PC-3 (cell line): Measurements from ENCODE around the gene TMEM51. TPM values are rescaled to one million over a fixed set of nuclear protein-coding genes. Genes with fewer than 3 reads are reported as not detected.
A peak's percentile ranks its signal among the peaks of the same experiment; 100 is the strongest.

Source experiments
- ATAC-seq: fragments of 200-7000 bp; cut with Tn5 transposase; 2 replicates; pipeline ENCODE4 v1.9.1; 2020; ENCODE audit warnings: mild to moderate bottlenecking, moderate library complexity
- BruUV-seq: library from RNA; stranded (reverse); fragments of 400-500 nt; replicated peaks from 2 replicates; lab custom pipeline; 2021; lab: Mats Ljungman, UMichigan
- CTCF ChIA-PET: fragments of 300-600 bp; sonication (Branson Sonifier 250); formaldehyde crosslinking; loops from one replicate; lab custom pipeline; 2022; ENCODE audit warnings: antibody characterized with exemption; lab: Charles Lee
- POLR2A ChIA-PET: fragments of 300-600 bp; sonication (Branson Sonifier 250); formaldehyde crosslinking; loops from one replicate; lab custom pipeline; 2022; ENCODE audit warnings: antibody characterized with exemption; ENCODE audit not compliant: unreplicated experiment; lab: Charles Lee
- DNase-seq: peaks from one replicate; pipeline ENCODE4 v3.0.0-alpha.2; 2015
- H2AFZ ChIP-seq: fragments of 300-600 bp; sonication (generic); 2 replicates; pipeline ENCODE4 v1.6.0; 2016; ENCODE audit warnings: antibody characterized with exemption, low read length
- H3F3A ChIP-seq: fragments of 300-600 bp; sonication (generic); one replicate; pipeline ENCODE4 v1.6.0; 2017; ENCODE audit warnings: antibody characterized with exemption, low read length, control low read depth, mild to moderate bottlenecking; ENCODE audit not compliant: unreplicated experiment
- H3K27ac ChIP-seq: fragments of 300-600 bp; sonication (generic); 2 replicates; pipeline ENCODE4 v1.5.1; 2016; ENCODE audit warnings: mild to moderate bottlenecking, low read length
- H3K27me3 ChIP-seq: fragments of 300-600 bp; sonication (generic); 2 replicates; pipeline ENCODE4 v1.6.1; 2016; ENCODE audit warnings: low read length, mixed read lengths
- H3K36me3 ChIP-seq: fragments of 300-600 bp; sonication (generic); 2 replicates; pipeline ENCODE4 v1.6.1; 2016; ENCODE audit warnings: low read depth, mixed run types, low read length, mixed read lengths
- H3K4me1 ChIP-seq: fragments of 300-600 bp; sonication (generic); 2 replicates; pipeline ENCODE4 v1.5.1; 2016; ENCODE audit warnings: low read length; ENCODE audit not compliant: insufficient read depth
- H3K4me2 ChIP-seq: fragments of 300-600 bp; sonication (generic); 2 replicates; pipeline ENCODE4 v1.6.0; 2016; ENCODE audit warnings: low read length
- H3K4me3 ChIP-seq: fragments of 300-600 bp; sonication (generic); 2 replicates; pipeline ENCODE4 v1.5.1; 2016; ENCODE audit warnings: mild to moderate bottlenecking, low read length, mixed read lengths
- H3K79me2 ChIP-seq: fragments of 300-600 bp; sonication (generic); 2 replicates; pipeline ENCODE4 v1.6.1; 2017; ENCODE audit warnings: low read length, mixed read lengths
- H3K9ac ChIP-seq: fragments of 300-600 bp; sonication (generic); 2 replicates; pipeline ENCODE4 v1.6.0; 2016; ENCODE audit warnings: mild to moderate bottlenecking, low read length
- H3K9me2 ChIP-seq: fragments of 300-600 bp; sonication (generic); replicated peaks from 2 replicates; pipeline ENCODE4 v1.6.1; 2016; ENCODE audit warnings: mixed run types, low read length, mixed read lengths
- H3K9me3 ChIP-seq: fragments of 300-600 bp; sonication (generic); 2 replicates; pipeline ENCODE4 v1.6.1; 2016; ENCODE audit warnings: low read length, mixed read lengths
- H4K20me1 ChIP-seq: fragments of 300-600 bp; sonication (generic); 2 replicates; pipeline ENCODE4 v1.6.1; 2016; ENCODE audit warnings: low read length, mixed read lengths
- EZH2 ChIP-seq: fragments of 300-600 bp; sonication (generic); IDR thresholded peaks from one replicate; pipeline ENCODE4 v1.6.1; 2017; ENCODE audit warnings: antibody characterized with exemption, mild to moderate bottlenecking, low read length; ENCODE audit not compliant: unreplicated experiment
- EZH2phosphoT487 ChIP-seq: fragments of 300-600 bp; sonication (generic); IDR thresholded peaks from 2 replicates; pipeline ENCODE4 v1.6.1; 2018; ENCODE audit warnings: mild to moderate bottlenecking, antibody characterized with exemption, low read length, borderline replicate concordance
- intact Hi-C: fragments of 100-400 bp; cut with micrococcal nuclease; formaldehyde crosslinking; loops from 2 replicates; pipeline ENCODE4 v1.9.0; 2023
- total RNA-seq: library from RNA; depleted of rRNA; stranded (reverse); fragments of >200 nt; gene quantifications from 2 replicates; pipeline ENCODE4 v1.2.3, GENCODE V29; 2014
- TF ChIP-seq, protein P1 (sequence below): fragments of 300-600 bp; sonication (generic); conservative IDR thresholded peaks from 2 replicates; pipeline ENCODE4 v1.5.1; 2017; ENCODE audit warnings: antibody characterized with exemption, low read depth, mild to moderate bottlenecking, low read length

Gene TMEM51
- total RNA-seq, 1 experiment from 2014 or later = 20.8 TPM

GRCh38 chr1:15159166-15159555, 5.6 kb downstream of the TMEM51 start:
- H3K4me2 ChIP-seq = peak overlapping the region; percentile 58
- H3K9me2 ChIP-seq = no peaks in the 10 kb centered on the region
- no TSS peak for BruUV-seq
- H4K20me1 ChIP-seq = 0 out of 2 replicates have a peak, but pooled peaks cover 6% of the 10 kb centered on the region
- TF ChIP-seq EZH2 = no peak
- TF ChIP-seq, protein P1, sequence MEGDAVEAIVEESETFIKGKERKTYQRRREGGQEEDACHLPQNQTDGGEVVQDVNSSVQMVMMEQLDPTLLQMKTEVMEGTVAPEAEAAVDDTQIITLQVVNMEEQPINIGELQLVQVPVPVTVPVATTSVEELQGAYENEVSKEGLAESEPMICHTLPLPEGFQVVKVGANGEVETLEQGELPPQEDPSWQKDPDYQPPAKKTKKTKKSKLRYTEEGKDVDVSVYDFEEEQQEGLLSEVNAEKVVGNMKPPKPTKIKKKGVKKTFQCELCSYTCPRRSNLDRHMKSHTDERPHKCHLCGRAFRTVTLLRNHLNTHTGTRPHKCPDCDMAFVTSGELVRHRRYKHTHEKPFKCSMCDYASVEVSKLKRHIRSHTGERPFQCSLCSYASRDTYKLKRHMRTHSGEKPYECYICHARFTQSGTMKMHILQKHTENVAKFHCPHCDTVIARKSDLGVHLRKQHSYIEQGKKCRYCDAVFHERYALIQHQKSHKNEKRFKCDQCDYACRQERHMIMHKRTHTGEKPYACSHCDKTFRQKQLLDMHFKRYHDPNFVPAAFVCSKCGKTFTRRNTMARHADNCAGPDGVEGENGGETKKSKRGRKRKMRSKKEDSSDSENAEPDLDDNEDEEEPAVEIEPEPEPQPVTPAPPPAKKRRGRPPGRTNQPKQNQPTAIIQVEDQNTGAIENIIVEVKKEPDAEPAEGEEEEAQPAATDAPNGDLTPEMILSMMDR = no peak
- no peak for TF ChIP-seq EZH2phosphoT487
- H3K9me3 ChIP-seq = no peaks in the 10 kb centered on the region
- H3F3A ChIP-seq = no peaks in the 10 kb centered on the region
- no peaks in the 10 kb centered on the region for H3K36me3 ChIP-seq
- H3K27me3 ChIP-seq = no peaks in the 10 kb centered on the region
- no peak overlapping the region for H3K4me3 ChIP-seq
- no peak overlapping the region for H2AFZ ChIP-seq
- CTCF ChIA-PET = no interaction called here
- peaks cover 97% of the 10 kb centered on the region for H3K79me2 ChIP-seq
- intact Hi-C loops = no loop called here
- peaks cover 16% of the 10 kb centered on the region for H3K4me1 ChIP-seq
- ATAC-seq (no peak), DNase-seq (no peak)
- H3K9ac ChIP-seq = no peak overlapping the region
- POLR2A ChIA-PET = no interaction called here
- H3K27ac ChIP-seq = peak overlapping the region; percentile 60

DNA sequence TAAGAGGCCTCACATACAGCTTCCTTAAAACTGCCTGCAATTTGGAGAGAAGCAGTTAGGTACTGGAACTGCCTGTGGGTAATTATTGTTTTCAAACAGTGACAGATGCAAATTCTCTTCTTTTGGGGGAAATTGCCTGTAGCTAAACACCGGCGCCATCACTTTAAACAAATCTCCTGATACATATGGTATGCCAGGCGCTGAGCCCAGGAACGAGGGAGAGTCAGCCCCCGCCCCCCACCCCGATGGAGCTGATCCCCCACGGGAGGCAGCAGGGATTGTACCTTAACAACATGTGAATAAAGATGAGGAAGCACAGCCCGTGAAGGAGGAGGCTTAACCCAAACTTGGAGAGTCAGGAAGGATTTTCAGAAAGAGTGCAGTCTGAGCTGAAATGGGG, 7.1 kb downstream of the TMEM51 start:
- no peaks in the 10 kb centered on the region for H3K9me2 ChIP-seq
- no peak overlapping the region for H2AFZ ChIP-seq
- H4K20me1 ChIP-seq = 0 out of 2 replicates have a peak, but pooled peaks cover 6% of the 10 kb centered on the region
- no peak for TF ChIP-seq EZH2
- BruUV-seq = no TSS peak
- no peak overlapping the region for H3K9ac ChIP-seq
- no peaks in the 10 kb centered on the region for H3K27me3 ChIP-seq
- no peaks in the 10 kb centered on the region for H3K9me3 ChIP-seq
- H3F3A ChIP-seq = no peaks in the 10 kb centered on the region
- no peak for ATAC-seq
- H3K27ac ChIP-seq = no peak overlapping the region
- H3K4me2 ChIP-seq = no peak overlapping the region
- no peaks in the 10 kb centered on the region for H3K36me3 ChIP-seq
- intact Hi-C loops = no loop called here
- POLR2A ChIA-PET = no interaction called here
- DNase-seq = no peak
- no peak overlapping the region for H3K4me3 ChIP-seq
- peaks cover 95% of the 10 kb centered on the region for H3K79me2 ChIP-seq
- peaks cover 16% of the 10 kb centered on the region for H3K4me1 ChIP-seq
- CTCF ChIA-PET = no interaction called here

DNA sequence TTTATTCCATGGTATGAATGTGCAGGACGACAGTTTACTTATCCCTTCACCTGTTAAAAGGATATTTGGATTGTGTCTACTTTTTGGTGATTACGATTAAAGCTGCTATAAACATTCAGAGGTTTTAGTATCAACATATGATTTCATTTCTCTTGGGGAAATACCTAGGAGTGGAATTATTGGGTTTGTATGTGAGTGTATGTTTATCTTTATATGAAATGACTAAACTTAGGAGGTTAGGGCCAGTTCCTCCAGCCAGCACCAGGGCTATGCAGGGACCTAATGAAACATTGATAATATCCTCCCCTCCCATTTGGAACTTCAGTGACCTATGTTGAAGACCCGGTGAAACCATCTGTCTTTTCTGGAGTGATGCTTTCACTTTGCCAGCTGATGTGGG, 13.8 kb downstream of the TMEM51 start:
- peak; percentile 16 for DNase-seq
- Histone ChIP-seq H3K36me3 (no peaks in the 10 kb centered on the region), H3K9ac (no peak overlapping the region), H2AFZ (no peak overlapping the region), H3K9me2 (no peaks in the 10 kb centered on the region), H3K4me2 (0 out of 2 replicates have a peak overlapping the region, but pooled peaks have one; percentile 21), H3K4me1 (peaks cover 17% of the 10 kb centered on the region), H4K20me1 (0 out of 2 replicates have a peak, but pooled peaks cover 2% of the 10 kb centered on the region), H3K27me3 (no peaks in the 10 kb centered on the region), H3K9me3 (no peaks in the 10 kb centered on the region), H3K4me3 (no peak overlapping the region), H3F3A (no peaks in the 10 kb centered on the region), H3K79me2 (peaks cover 79% of the 10 kb centered on the region), H3K27ac (no peak overlapping the region)
- peak; percentile 65 for ATAC-seq
- TF ChIP-seq EZH2 (no peak), EZH2phosphoT487 (no peak)
- TF ChIP-seq, protein P1 = no peak
- ChIA-PET CTCF (no interaction called here), POLR2A (interaction anchor here (0.6 kb wide), 2 partner anchors 11 to 1270 kb away, joined by 3 to 5 read pairs; no protein-coding TSS in a partner anchor)
- intact Hi-C loops = no loop called here
- BruUV-seq = no TSS peak
